ENCODE results near the gene PLEKHA7. TPM values are rescaled to one million over a fixed set of nuclear protein-coding genes. Genes with fewer than 3 reads are reported as not detected.
A peak's percentile ranks its signal among the peaks of the same experiment; 100 is the strongest.
"Not testable (repeated sequence)": the region's sequence is repeated elsewhere in the genome, so short reads cannot be mapped to it uniquely, and the experiment has no call there.

PLEKHA7 gene
- polyA plus RNA-seq, 3 donors from 2014 or later: 0.28 to 0.31 TPM; not detected in 1

DNA sequence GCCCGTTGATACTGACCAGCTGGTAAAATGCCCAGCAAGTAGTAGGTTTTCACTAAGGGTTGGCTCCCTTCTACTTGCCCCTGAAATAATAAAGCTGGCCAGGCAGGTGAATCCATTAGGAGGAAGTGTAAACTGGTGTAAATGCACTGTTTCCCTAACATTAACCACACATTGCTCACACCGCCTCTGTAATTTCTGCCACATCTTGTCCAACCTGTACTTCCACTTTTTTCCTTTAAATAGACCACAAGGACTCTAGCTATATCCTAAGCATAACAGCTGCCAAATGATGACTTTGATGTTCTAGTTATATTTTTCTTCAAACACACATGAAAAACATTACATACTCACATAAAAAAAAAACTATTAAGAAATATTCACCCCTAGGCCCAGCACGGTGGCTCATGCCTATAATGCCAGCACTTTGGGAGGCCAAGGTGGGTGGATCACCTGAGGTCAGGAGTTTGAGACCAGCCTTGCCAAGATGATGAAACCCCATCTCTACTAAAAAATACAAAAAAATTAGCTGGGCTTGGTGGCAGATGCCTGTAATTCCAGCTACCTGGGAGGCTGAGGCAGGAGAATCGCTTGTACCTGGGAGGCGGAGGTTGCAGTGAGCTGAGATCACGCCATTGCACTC, 95.6 kb downstream of the PLEKHA7 start:
- DNase-seq, H3K4me3 Mint-ChIP-seq, H3K36me3 Mint-ChIP-seq, H3K9me3 Mint-ChIP-seq, H3K27ac Mint-ChIP-seq, H3K4me1 Mint-ChIP-seq: not testable (repeated sequence)
- H3K27me3 Mint-ChIP-seq (ENCODE audit: low read depth in 3 of 3): peaks cover 0 to 18% (median 11%) of the 10 kb centered on the region in 3 donors

GRCh38 chr11:16917941-16918340, 96.3 kb downstream of the PLEKHA7 start:
- Mint-ChIP-seq H3K9me3 (peaks cover 0 to 5% (median 0%) of the 10 kb centered on the region in 6 donors), H3K4me1 (no peaks in the 10 kb centered on the region), H3K27me3 (ENCODE audit: low read depth in 3 of 3) (peaks cover 0 to 12% (median 9%) of the 10 kb centered on the region in 3 donors), H3K27ac (no peak overlapping the region), H3K36me3 (no peaks in the 10 kb centered on the region), H3K4me3 (no peak overlapping the region)
- DNase-seq: no peak

GRCh38 chr11:16912692-16913111, 101.5 kb downstream of the PLEKHA7 start:
- H3K27me3 Mint-ChIP-seq (ENCODE audit: low read depth in 3 of 3): peaks cover 0 to 8% (median 1%) of the 10 kb centered on the region in 3 donors
- H3K27ac Mint-ChIP-seq: peak overlapping the region in 1 of 6 donors; percentile 69
- DNase-seq: no peak
- H3K9me3 Mint-ChIP-seq: peaks cover 0 to 5% (median 0%) of the 10 kb centered on the region in 6 donors
- H3K36me3 Mint-ChIP-seq: no peaks in the 10 kb centered on the region
- H3K4me3 Mint-ChIP-seq: no peak overlapping the region
- H3K4me1 Mint-ChIP-seq: no peaks in the 10 kb centered on the region

- Mint-ChIP-seq H3K9me3 (no peaks in the 10 kb centered on the region), H3K4me1 (no peaks in the 10 kb centered on the region), H3K27me3 (ENCODE audit: low read depth in 3 of 3) (peaks cover 0 to 6% (median 1%) of the 10 kb centered on the region in 3 donors), H3K4me3 (no peak overlapping the region), H3K36me3 (no peaks in the 10 kb centered on the region), H3K27ac (no peak overlapping the region)
- DNase-seq: no peak
These were observed 102.6 kb downstream of the PLEKHA7 start for GRCh38 chr11:16911658-16912057.

- no peak overlapping the region for H3K27ac Mint-ChIP-seq
- no peaks in the 10 kb centered on the region for H3K36me3 Mint-ChIP-seq
- H3K9me3 Mint-ChIP-seq: no peaks in the 10 kb centered on the region
- H3K4me1 Mint-ChIP-seq: no peaks in the 10 kb centered on the region
- H3K4me3 Mint-ChIP-seq: no peak overlapping the region
- H3K27me3 Mint-ChIP-seq (ENCODE audit: low read depth in 3 of 3): peaks cover 0 to 6% (median 1%) of the 10 kb centered on the region in 3 donors
- DNase-seq: no peak
These were observed 103.0 kb downstream of the PLEKHA7 start for GRCh38 chr11:16911186-16911585.

DNA sequence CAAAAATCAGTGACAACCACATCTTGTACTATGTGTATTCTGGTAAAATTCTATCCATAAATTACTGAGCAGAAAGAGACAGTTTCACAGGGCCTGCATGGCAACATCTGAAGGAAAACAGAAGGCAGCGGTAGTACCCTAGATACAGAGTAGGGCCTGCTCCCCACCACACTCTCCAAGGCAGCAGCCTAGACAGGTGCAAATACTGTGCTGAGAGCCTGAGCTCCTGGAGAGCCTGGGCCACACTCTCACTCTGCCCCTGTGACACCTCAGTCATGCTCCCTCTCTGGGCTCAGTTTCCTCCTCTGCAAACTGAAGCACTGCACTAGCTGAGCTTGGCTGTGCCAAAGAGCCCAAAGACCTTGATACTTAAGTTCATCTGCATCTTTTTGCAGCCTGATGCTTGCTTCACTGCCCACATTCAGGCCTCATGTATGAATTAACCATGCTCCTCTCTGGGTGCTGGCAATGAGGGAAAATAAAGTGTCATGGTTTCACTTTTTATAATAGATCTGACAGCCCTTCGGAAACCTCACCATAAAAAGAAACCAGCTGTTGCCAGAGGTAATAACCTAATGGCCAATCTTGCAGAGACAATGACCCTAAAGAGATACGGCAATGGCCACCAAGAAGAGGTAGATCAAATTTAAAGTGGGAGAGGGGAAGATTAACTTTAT, 104.7 kb downstream of the PLEKHA7 start:
- DNase-seq: no peak
- no peaks in the 10 kb centered on the region for H3K9me3 Mint-ChIP-seq
- H3K36me3 Mint-ChIP-seq: no peaks in the 10 kb centered on the region
- no peak overlapping the region for H3K4me3 Mint-ChIP-seq
- no peak overlapping the region for H3K27ac Mint-ChIP-seq
- H3K4me1 Mint-ChIP-seq: no peaks in the 10 kb centered on the region
- peaks cover 0 to 5% (median 0%) of the 10 kb centered on the region in 3 donors for H3K27me3 Mint-ChIP-seq (ENCODE audit: low read depth in 3 of 3)

DNA sequence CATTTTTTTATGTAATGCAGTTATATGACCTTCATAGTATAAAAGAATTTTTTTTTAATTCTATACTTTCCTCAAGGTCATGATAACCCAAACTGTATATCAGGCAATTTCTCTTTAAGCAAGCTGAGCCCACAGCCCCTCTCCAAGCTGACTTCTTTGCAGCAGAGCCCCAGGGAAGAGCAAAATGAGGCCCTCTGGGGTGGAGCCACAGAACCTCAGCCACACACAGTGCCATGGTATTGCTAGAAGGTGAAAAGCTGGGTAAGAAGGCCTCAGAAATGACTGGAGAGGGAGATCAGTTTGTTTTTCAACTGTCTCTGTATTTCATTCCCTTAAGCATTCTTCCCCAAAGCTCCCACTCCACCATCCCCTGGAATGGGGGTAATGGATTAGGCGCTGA, 108.8 kb downstream of the PLEKHA7 start:
- H3K4me3 Mint-ChIP-seq: no peak overlapping the region
- no peaks in the 10 kb centered on the region for H3K36me3 Mint-ChIP-seq
- H3K27me3 Mint-ChIP-seq (ENCODE audit: low read depth in 3 of 3): no peaks in the 10 kb centered on the region
- H3K9me3 Mint-ChIP-seq: no peaks in the 10 kb centered on the region
- DNase-seq: no peak
- no peak overlapping the region for H3K27ac Mint-ChIP-seq
- H3K4me1 Mint-ChIP-seq: no peaks in the 10 kb centered on the region

DNA sequence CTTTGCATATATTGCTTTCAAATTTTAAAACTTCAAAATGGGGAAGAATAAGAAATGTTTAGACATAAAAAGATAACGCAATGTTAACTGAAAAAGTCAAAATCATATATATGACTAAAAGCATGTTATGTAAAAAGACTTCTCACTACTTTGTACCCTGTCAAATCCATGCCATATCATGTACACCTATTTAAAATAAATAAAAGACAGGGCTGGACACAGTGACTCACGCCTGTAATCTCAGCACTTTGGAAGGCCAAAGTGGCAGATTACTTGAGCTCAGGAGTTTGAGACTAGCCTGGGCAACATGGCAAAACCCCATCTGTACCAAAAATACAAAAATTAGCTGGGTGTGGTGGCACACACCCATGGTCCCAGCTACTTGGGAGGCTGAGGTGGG, 109.5 kb downstream of the PLEKHA7 start:
- H3K36me3 Mint-ChIP-seq; H3K9me3 Mint-ChIP-seq; DNase-seq; H3K27ac Mint-ChIP-seq; H3K27me3 Mint-ChIP-seq (ENCODE audit: low read depth in 3 of 3); H3K4me3 Mint-ChIP-seq; H3K4me1 Mint-ChIP-seq: not testable (repeated sequence)

- DNase-seq: no peak
- Mint-ChIP-seq H3K4me3 (no peak overlapping the region), H3K4me1 (no peaks in the 10 kb centered on the region), H3K9me3 (no peaks in the 10 kb centered on the region), H3K36me3 (no peaks in the 10 kb centered on the region), H3K27me3 (ENCODE audit: low read depth in 3 of 3) (no peaks in the 10 kb centered on the region), H3K27ac (no peak overlapping the region)
These were observed 111.3 kb downstream of the PLEKHA7 start for GRCh38 chr11:16902781-16903378.

- Mint-ChIP-seq H3K36me3 (no peaks in the 10 kb centered on the region), H3K4me3 (no peak overlapping the region), H3K4me1 (no peaks in the 10 kb centered on the region), H3K27ac (no peak overlapping the region), H3K9me3 (no peaks in the 10 kb centered on the region), H3K27me3 (ENCODE audit: low read depth in 3 of 3) (no peaks in the 10 kb centered on the region)
- no peak for DNase-seq
These were observed 112.0 kb downstream of the PLEKHA7 start for GRCh38 chr11:16902182-16902581.

DNA sequence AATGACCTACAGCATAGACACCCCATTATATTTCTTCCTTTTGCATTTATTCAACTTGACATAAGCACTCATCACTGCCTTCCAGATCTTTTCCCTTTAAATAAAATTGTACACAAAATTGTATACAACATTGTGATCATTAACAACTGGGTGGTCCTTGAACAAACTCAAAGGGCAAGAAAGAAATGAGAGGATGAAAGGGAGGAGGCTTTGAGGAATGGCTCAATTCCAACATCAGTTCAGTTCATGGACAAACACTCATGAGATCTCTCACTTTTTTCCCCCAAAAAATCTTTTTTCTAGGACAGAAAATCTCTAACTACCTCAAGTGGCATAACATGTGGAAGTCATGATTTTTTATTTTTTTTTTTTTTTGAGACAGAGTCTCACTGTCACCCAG, 113.7 kb downstream of the PLEKHA7 start:
- H3K27me3 Mint-ChIP-seq (ENCODE audit: low read depth in 3 of 3): peaks cover 0 to 2% (median 0%) of the 10 kb centered on the region in 3 donors
- H3K4me3 Mint-ChIP-seq: no peak overlapping the region
- no peaks in the 10 kb centered on the region for H3K4me1 Mint-ChIP-seq
- no peak overlapping the region for H3K27ac Mint-ChIP-seq
- no peak for DNase-seq
- H3K9me3 Mint-ChIP-seq: no peaks in the 10 kb centered on the region
- no peaks in the 10 kb centered on the region for H3K36me3 Mint-ChIP-seq

DNA sequence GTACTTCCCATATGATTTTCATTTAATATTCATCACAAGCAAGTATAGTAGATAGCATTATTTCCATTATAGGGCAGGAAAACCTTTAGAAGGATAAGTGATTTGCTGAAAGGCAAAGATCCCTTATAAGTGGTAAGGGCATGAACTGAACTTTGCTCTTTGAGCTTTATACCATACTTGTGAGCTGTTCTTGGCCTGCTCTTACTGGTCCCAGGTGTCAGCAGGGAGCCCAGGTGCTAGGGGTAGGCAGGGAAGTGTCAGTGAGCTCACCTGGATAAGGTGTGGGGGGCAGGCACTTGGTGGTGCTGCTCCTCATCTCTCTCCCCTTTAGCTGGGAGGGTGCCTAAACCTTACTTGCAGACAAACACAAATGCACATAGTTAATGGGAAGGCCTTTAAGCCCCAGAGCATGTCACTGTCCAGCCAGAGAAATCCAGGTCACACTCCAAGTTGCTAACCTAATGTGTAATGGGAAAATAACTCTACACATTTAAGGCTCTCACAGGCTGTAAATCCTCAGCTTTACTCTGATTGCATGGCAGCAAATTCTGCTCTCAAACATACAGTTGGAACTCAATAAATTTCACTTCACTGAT, 114.4 kb downstream of the PLEKHA7 start:
- DNase-seq: no peak
- Mint-ChIP-seq H3K36me3 (no peaks in the 10 kb centered on the region), H3K27ac (no peak overlapping the region), H3K4me3 (no peak overlapping the region), H3K4me1 (no peaks in the 10 kb centered on the region), H3K9me3 (no peaks in the 10 kb centered on the region), H3K27me3 (ENCODE audit: low read depth in 3 of 3) (peaks cover 0 to 2% (median 0%) of the 10 kb centered on the region in 3 donors)

GRCh38 chr11:16898274-16898985, 115.8 kb downstream of the PLEKHA7 start:
- Mint-ChIP-seq H3K36me3 (no peaks in the 10 kb centered on the region), H3K27me3 (ENCODE audit: low read depth in 3 of 3) (peaks cover 0 to 2% (median 0%) of the 10 kb centered on the region in 3 donors), H3K27ac (no peak overlapping the region), H3K4me3 (no peak overlapping the region), H3K9me3 (no peaks in the 10 kb centered on the region), H3K4me1 (no peaks in the 10 kb centered on the region)
- no peak for DNase-seq

All from immature natural killer cell (primary cell).